Measurements from ENCODE around the gene SSBP2.

DNA sequence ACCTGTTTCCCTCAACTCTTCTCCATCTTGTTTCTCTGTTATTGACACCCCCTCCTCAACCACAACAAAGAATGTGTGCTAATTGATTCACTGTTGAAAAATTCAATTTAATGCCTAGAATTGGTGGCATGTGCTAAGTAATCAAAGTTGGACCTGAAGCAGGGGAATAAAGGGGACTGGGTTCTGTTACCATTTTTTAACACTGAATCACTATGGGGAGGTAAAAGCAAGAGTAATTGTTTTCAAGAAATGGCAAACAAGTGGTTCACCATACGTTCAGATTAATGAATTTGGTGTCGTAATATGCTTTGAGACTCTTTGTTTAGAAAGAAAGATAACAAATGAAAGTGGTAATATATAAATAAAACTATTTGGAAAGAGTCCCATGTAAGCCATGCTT is 17.0 kb upstream of the SSBP2 start:
- TF ChIP-seq POLR2A (IDR thresholded peaks at IDR 0.05) (no peak), CTCF (IDR thresholded peaks at IDR 0.05) (no peak), EP300 (IDR thresholded peaks at IDR 0.05) (no peak), POLR2AphosphoS5 (IDR thresholded peaks at IDR 0.05) (no peak)
